ENCODE data around the gene FYN.

GRCh38 chr6:111861431-111861885 is 11.8 kb downstream of the FYN start:
- TF ChIP-seq CTCF (IDR thresholded peaks at IDR 0.05): no peak
- TF ChIP-seq POLR2A (IDR thresholded peaks at IDR 0.05; ENCODE audit: low read depth): no peak
- TF ChIP-seq EP300 (IDR thresholded peaks at IDR 0.05): no peak
- no peak for TF ChIP-seq POLR2AphosphoS5 (IDR thresholded peaks at IDR 0.05)

Data from esophagus muscularis mucosa (tissue), 4 donors.